Aorta (tissue), 5 donors: Measurements from ENCODE around the gene FBXL19. TPM values are rescaled to one million over a fixed set of nuclear protein-coding genes. Genes with fewer than 3 reads are reported as not detected.

Experiments
- ATAC-seq: fragments of 200-7000 bp; cut with Tn5 transposase; one replicate; pipeline ENCODE4 v1.9.1; 2022; ENCODE audit warnings: moderate library complexity; ENCODE audit not compliant: low FRiP score
- DNase-seq, 2 donors: peaks; one replicate each; pipeline ENCODE4 v3.0.0-alpha.2; 2020
- H3K27ac ChIP-seq, 2 donors: one replicate each; pipeline ENCODE4 v1.5.1; 2013; ENCODE audit warnings: low read length in 2 of 2, mild to moderate bottlenecking in 2 of 2, moderate library complexity in 2 of 2, control low read depth in 1 of 2, inconsistent platforms in 1 of 2, low read depth in 1 of 2
- H3K27me3 ChIP-seq, 2 donors: one replicate each; pipeline ENCODE4 v1.6.1; 2013; ENCODE audit warnings: control low read depth in 1 of 2, low read length in 1 of 2, mild to moderate bottlenecking in 1 of 2, moderate library complexity in 1 of 2; ENCODE audit not compliant: insufficient read depth in 2 of 2, control insufficient read depth in 1 of 2
- H3K36me3 ChIP-seq, 2 donors: one replicate each; pipeline ENCODE4 v1.6.1; 2013; ENCODE audit warnings: control low read depth in 1 of 2, low read length in 1 of 2, mild to moderate bottlenecking in 1 of 2; ENCODE audit not compliant: insufficient read depth in 2 of 2, control insufficient read depth in 1 of 2
- H3K4me1 ChIP-seq, 2 donors: one replicate each; pipeline ENCODE4 v1.6.1; 2013; ENCODE audit warnings: low read length in 2 of 2, control low read depth in 1 of 2, mild to moderate bottlenecking in 1 of 2, moderate library complexity in 1 of 2; ENCODE audit not compliant: insufficient read depth in 2 of 2, control insufficient read depth in 1 of 2
- H3K4me3 ChIP-seq, 2 donors: one replicate each; pipeline ENCODE4 v1.5.1; 2013; ENCODE audit warnings: low read length in 2 of 2, control low read depth in 1 of 2, mild to moderate bottlenecking in 1 of 2
- H3K9me3 ChIP-seq: one replicate; pipeline ENCODE4 v1.6.1; 2013; ENCODE audit warnings: mild to moderate bottlenecking, low read length; ENCODE audit not compliant: control insufficient read depth
- WGBS, 2 donors: extraction: QIAGEN DNeasy Blood & Tissue Kit; methylation state at CpG; one replicate each; pipeline ENCODE4 v1.1.7; 2013; 5-methylcytosine and 5-hydroxymethylcytosine counted together
- intact Hi-C, 2 donors: fragments of 100-400 bp; cut with DNase I; formaldehyde crosslinking; loops; one replicate each; pipeline versions ENCODE4 v1.14.2 to v1.15.0; 2022
- polyA plus RNA-seq, 2 donors: library from polyadenylated mRNA; stranded (reverse); fragments of 200-250 nt; gene quantifications; one replicate each; pipeline ENCODE4 v1.2.3, GENCODE V29; 2013
- total RNA-seq, 2 donors: library from RNA; stranded (reverse); fragmentation: NEBNext Ultra II Directional; extraction: Animal tissue kit (Norgen Biotek cat#: 25700); gene quantifications; one replicate each; pipeline ENCODE4 v1.2.1, GENCODE V29; 2021
- donor health status: healthy with polysubstance abuse.
- donor health status: Bipolar disorder and iron deficiency.
- donor health status: DM: no; HTN: no; CAD: no.
- donor health status: DM: no; HTN: no; CAD: no.
- donor health status: DM: yes; HTN: yes; CAD: no.

The FBXL19 gene
- total and polyA plus RNA-seq, 4 donors = 4.3 to 22.7 (median 13.1) TPM

- H3K36me3 ChIP-seq = no peaks in the 10 kb centered on the region
- H3K4me1 ChIP-seq = no peaks in the 10 kb centered on the region
- ATAC-seq = no peak
- no peaks in the 10 kb centered on the region for H3K9me3 ChIP-seq
- no peak overlapping the region for H3K4me3 ChIP-seq
- no peak for DNase-seq
- intact Hi-C loops = loop anchor here (5.0 to 10.0 kb wide), 5 partner anchors 50 to 880 kb away; partner anchors contain the start of genes VKORC1 (in 1 of the 2), ZNF646 (in 1 of the 2) and ZNF668 (in 1 of the 2)
- WGBS, 2 donors = 94% methylated on average over 30 of the region's 30 CpGs
- H3K27ac ChIP-seq = no peak overlapping the region
- no peaks in the 10 kb centered on the region for H3K27me3 ChIP-seq
Observed at GRCh38 chr16:30987581-30988190, 64.3 kb downstream of the FBXL19 start.

DNA sequence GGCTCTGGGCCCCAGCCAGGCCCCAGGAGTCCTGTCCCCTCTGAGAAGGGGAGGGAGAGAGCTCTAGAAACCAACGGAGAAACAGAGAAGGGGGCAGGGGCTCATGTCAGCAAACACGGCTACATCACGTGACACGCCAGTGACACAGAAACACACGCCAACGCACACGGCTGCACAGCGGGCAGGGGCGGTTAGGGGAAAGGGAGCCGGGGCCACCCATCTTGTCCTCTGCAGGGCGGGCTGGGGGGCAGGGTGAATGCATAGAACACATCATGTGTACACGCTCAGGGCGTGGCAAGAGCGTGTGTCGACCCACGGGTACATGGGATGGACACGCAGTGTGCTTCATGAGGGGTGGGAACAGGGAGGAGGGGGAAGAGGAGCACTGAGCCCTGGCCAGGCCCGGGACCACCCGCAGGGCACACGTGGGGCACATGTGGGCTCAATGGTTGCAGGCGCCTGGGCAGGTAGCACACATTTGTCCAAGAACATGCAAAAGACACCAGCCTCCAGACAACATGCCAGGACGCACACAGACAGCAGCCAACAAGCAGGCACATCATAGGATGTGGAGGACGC, 66.2 kb downstream of the FBXL19 start:
- no peak overlapping the region for H3K4me3 ChIP-seq
- H3K36me3 ChIP-seq = no peaks in the 10 kb centered on the region
- no peaks in the 10 kb centered on the region for H3K4me1 ChIP-seq
- DNase-seq (peak in 1 of 2 donors; percentile 64), ATAC-seq (no peak)
- H3K27me3 ChIP-seq = no peaks in the 10 kb centered on the region
- 83 to 87% methylated on average over 23 of the region's 23 CpGs for WGBS, 2 donors
- H3K27ac ChIP-seq = no peak overlapping the region
- H3K9me3 ChIP-seq = no peaks in the 10 kb centered on the region
- intact Hi-C loops = loop anchor here (5.0 to 10.0 kb wide), 5 partner anchors 48 to 878 kb away; partner anchors contain the start of genes VKORC1 (in 1 of the 2), ZNF646 (in 1 of the 2) and ZNF668 (in 1 of the 2)

- WGBS, 2 donors = 73 to 75% methylated on average over 12 of the region's 12 CpGs
- Histone ChIP-seq H3K4me3 (no peak overlapping the region), H3K36me3 (no peaks in the 10 kb centered on the region), H3K9me3 (no peaks in the 10 kb centered on the region), H3K4me1 (no peaks in the 10 kb centered on the region), H3K27ac (no peak overlapping the region), H3K27me3 (no peaks in the 10 kb centered on the region)
- DNase-seq (peak in 1 of 2 donors; percentile 71), ATAC-seq (no peak)
- intact Hi-C loops = no loop called here
Observed at GRCh38 chr16:30990105-30990504, 66.7 kb downstream of the FBXL19 start.

- H3K27me3 ChIP-seq = no peaks in the 10 kb centered on the region
Observed at GRCh38 chr16:30991052-30991451, 67.7 kb downstream of the FBXL19 start.

DNA sequence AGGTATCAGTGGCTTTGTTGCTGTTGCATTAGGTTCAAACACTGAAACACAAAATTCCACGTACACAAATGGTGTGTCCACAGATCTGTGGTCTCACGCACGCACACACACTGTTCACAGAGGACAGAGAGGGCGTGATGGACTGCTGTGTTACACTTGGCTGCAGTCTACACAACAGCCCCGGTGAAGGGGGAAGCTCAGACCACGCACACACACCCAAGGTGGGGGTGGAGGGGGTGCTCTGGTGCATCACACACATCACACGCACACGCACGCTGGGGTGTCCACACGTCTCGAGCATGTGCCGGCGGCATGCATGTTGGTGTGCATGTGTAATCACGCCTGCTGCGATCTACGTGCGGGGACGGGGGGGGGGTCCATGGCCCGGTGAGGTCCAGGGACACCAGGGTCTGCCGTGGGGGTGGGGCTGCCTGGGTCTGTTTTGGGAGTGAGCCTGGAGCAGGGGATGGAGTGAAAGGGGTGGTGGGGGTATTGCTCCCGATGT, 69.0 kb downstream of the FBXL19 start:
- Histone ChIP-seq H3K9me3 (no peaks in the 10 kb centered on the region), H3K36me3 (no peaks in the 10 kb centered on the region), H3K4me3 (no peak overlapping the region), H3K27ac (no peak overlapping the region), H3K27me3 (no peaks in the 10 kb centered on the region), H3K4me1 (no peaks in the 10 kb centered on the region)
- intact Hi-C loops = no loop called here
- ATAC-seq = no peak
- WGBS, 2 donors = 86 to 87% methylated on average over 20 to 21 of the region's 21 CpGs
- no peak for DNase-seq

More at GRCh38 chr16:30991052-30991451, 67.7 kb downstream of the FBXL19 start:
- Histone ChIP-seq H3K4me3 (no peak overlapping the region), H3K9me3 (no peaks in the 10 kb centered on the region), H3K4me1 (no peaks in the 10 kb centered on the region), H3K27ac (no peak overlapping the region), H3K36me3 (no peaks in the 10 kb centered on the region)
- ATAC-seq = no peak
- intact Hi-C loops = no loop called here
- DNase-seq = peak in 1 of 2 donors; percentile 68
- WGBS, 2 donors = 76 to 79% methylated on average over 8 of the region's 8 CpGs

DNA sequence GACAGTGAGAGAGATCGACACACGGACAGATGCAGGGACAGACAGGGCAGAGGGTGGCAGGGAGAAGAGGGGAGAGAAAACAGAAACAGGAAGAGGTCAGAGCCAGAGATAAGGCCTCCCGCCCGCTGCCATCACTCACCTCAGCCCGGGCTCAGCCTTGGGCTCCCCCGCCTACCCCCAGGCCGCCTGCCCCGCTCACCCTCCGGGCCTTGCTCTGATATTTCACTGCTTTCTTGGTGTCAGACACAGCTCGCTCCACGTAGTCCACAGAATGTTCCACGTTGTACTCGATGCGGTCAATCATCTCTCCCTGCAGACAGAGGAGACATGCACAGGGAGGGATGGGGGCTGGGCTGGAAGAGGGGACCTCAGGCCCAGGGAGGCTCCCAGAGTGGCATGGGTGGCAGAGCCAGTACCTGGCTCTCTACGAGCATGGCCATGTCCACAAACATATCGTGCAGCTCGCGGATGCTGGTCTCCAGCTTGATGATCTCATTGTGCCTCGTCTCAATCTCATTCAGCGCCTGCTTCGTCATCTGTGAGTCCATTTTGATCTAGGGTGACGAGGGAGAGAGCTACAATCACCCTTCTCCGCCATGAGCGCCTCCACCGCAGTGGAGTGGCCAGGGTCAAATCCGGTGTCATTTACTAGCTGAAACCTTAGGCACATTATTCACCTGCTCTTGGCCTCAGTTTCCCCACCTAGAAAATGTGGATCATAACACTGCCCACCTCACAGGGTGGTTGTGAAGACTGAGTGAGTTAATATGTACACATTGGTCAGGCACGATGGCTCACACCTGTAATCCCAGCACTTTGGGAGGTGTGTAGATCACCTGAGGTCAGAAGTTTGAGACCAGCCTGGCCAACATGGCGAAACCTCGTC, 69.8 kb downstream of the FBXL19 start:
- WGBS, 2 donors = 87% methylated on average over 29 of the region's 29 CpGs
- Histone ChIP-seq H3K27me3 (no peaks in the 10 kb centered on the region), H3K4me1 (no peaks in the 10 kb centered on the region), H3K9me3 (no peaks in the 10 kb centered on the region), H3K36me3 (no peaks in the 10 kb centered on the region), H3K4me3 (no peak overlapping the region), H3K27ac (no peak overlapping the region)
- ATAC-seq (no peak), DNase-seq (no peak)
- intact Hi-C loops = no loop called here

GRCh38 chr16:30995927-30996323, 72.6 kb downstream of the FBXL19 start:
- ATAC-seq (no peak), DNase-seq (no peak)
- Histone ChIP-seq H3K4me1 (no peaks in the 10 kb centered on the region), H3K27me3 (no peaks in the 10 kb centered on the region), H3K27ac (no peak overlapping the region), H3K9me3 (no peaks in the 10 kb centered on the region), H3K36me3 (no peaks in the 10 kb centered on the region), H3K4me3 (no peak overlapping the region)
- WGBS, 2 donors = 77 to 78% methylated on average over 11 of the region's 11 CpGs
- intact Hi-C loops = loop anchor here in 1 of 2 donors (2.0 to 5.0 kb wide), 3 partner anchors 37 to 146 kb away; partner anchors contain the start of genes STX4, ZNF646 and ZNF668

DNA sequence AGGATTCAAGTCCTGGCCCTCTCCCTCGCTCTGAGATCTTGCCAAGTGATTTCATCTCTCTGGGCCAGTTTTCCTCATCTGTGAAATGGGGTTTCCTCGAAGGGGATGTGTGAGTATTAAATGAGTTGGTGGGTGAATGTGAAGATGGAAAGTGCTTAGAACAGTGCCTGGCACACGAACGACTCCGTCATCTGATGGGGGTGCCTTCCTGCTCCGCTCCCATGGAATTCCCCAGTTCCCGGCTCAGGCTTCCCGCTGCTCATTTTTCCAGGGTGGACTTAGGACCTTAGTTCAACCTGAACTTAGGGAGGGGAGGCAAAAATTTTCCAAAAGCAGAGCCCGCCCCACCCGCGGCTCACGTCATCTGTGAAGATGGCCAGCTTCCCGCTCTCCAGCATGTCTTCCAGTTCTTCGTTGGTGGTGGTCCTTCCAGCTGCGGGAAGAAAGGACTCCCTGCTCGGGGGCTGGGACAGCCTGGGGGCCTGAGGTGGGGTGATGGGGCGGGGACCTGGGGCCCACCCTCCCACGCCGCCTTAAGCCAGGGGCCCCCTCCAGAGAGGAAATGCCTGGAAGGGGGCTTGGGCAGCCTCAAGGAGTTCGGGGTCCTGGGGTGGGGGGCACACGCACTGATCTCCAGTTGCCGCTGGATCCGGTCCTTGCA, 73.1 kb downstream of the FBXL19 start:
- ATAC-seq (peak; percentile 14), DNase-seq (peak in 1 of 2 donors; percentile 85)
- H3K9me3 ChIP-seq = no peaks in the 10 kb centered on the region
- no peaks in the 10 kb centered on the region for H3K4me1 ChIP-seq
- peak overlapping the region; percentile 29 to 47 for H3K4me3 ChIP-seq
- no peaks in the 10 kb centered on the region for H3K27me3 ChIP-seq
- intact Hi-C loops = loop anchor here in 1 of 2 donors (2.0 to 5.0 kb wide), 3 partner anchors 36 to 146 kb away; partner anchors contain the start of genes STX4, ZNF646 and ZNF668
- no peak overlapping the region for H3K27ac ChIP-seq
- no peaks in the 10 kb centered on the region for H3K36me3 ChIP-seq
- 19 to 25% methylated on average over 23 of the region's 23 CpGs for WGBS, 2 donors
